Mesothelial cell of epicardium (in vitro differentiated cells): ENCODE measurements around the gene MAGI2. TPM values are rescaled to one million over a fixed set of nuclear protein-coding genes. Genes with fewer than 3 reads are reported as not detected.

Source experiments
- DNase-seq, 2 experiments: peaks; one replicate each; pipeline ENCODE4 v3.0.0; 2021; ENCODE audit warnings: low spot score in 2 of 2; ENCODE audit not compliant: unreplicated experiment in 2 of 2
- H3K27ac Mint-ChIP-seq: 2 replicates; pipeline ENCODE4 v1.8.0; 2021; ENCODE audit warnings: mixed read lengths
- H3K27me3 Mint-ChIP-seq: 2 replicates; pipeline ENCODE4 v1.8.0; 2021; ENCODE audit warnings: low read depth, mixed read lengths
- H3K36me3 Mint-ChIP-seq: 2 replicates; pipeline ENCODE4 v1.8.0; 2021; ENCODE audit warnings: mixed read lengths
- H3K4me1 Mint-ChIP-seq: 2 replicates; pipeline ENCODE4 v1.8.0; 2021; ENCODE audit warnings: mixed read lengths
- H3K4me3 Mint-ChIP-seq: 2 replicates; pipeline ENCODE4 v1.8.0; 2021; ENCODE audit warnings: mild to moderate bottlenecking, moderate library complexity, mixed read lengths
- H3K9me3 Mint-ChIP-seq: 2 replicates; pipeline ENCODE4 v1.8.0; 2021; ENCODE audit warnings: mixed read lengths
- CTCF ChIP-seq: fragments of 200-600 bp; sonication (generic); IDR thresholded peaks from one replicate; pipeline ENCODE4 v1.5.0; 2021; ENCODE audit warnings: antibody characterized with exemption; ENCODE audit not compliant: unreplicated experiment
- total RNA-seq: library from RNA; stranded (reverse); gene quantifications from 3 replicates; pipeline ENCODE4 v1.2.1, GENCODE V29; 2021

The MAGI2 gene
- total RNA-seq, 1 donor from 2014 or later: 38.4 TPM

GRCh38 chr7:78794101-78794500 is 659.4 kb downstream of the MAGI2 start:
- H3K27me3 Mint-ChIP-seq: no peaks in the 10 kb centered on the region
- DNase-seq: no peak

GRCh38 chr7:78792624-78793023 is 660.8 kb downstream of the MAGI2 start:
- TF ChIP-seq CTCF: no peak
- Mint-ChIP-seq H3K27ac (no peak overlapping the region), H3K4me3 (no peak overlapping the region), H3K9me3 (peaks cover 16% of the 10 kb centered on the region), H3K4me1 (peaks cover 2% of the 10 kb centered on the region), H3K36me3 (peaks cover 6% of the 10 kb centered on the region), H3K27me3 (no peaks in the 10 kb centered on the region)
- DNase-seq: no peak

More at GRCh38 chr7:78794101-78794500, 659.4 kb downstream of the MAGI2 start:
- H3K4me1 Mint-ChIP-seq: peaks cover 2% of the 10 kb centered on the region
- H3K36me3 Mint-ChIP-seq: peaks cover 6% of the 10 kb centered on the region
- H3K4me3 Mint-ChIP-seq: no peak overlapping the region
- H3K9me3 Mint-ChIP-seq: peaks cover 16% of the 10 kb centered on the region
- no peak for TF ChIP-seq CTCF
- no peak overlapping the region for H3K27ac Mint-ChIP-seq

- Mint-ChIP-seq H3K27me3 (no peaks in the 10 kb centered on the region), H3K4me3 (no peak overlapping the region), H3K36me3 (peaks cover 6% of the 10 kb centered on the region), H3K9me3 (peaks cover 16% of the 10 kb centered on the region), H3K4me1 (peaks cover 2% of the 10 kb centered on the region), H3K27ac (no peak overlapping the region)
- no peak for DNase-seq
- no peak for TF ChIP-seq CTCF
Measured at GRCh38 chr7:78792006-78792405, 661.5 kb downstream of the MAGI2 start.

GRCh38 chr7:78788464-78788863 is 665.0 kb downstream of the MAGI2 start:
- H3K4me3 Mint-ChIP-seq: no peak overlapping the region
- DNase-seq: no peak
- H3K27ac Mint-ChIP-seq: no peak overlapping the region

GRCh38 chr7:78787854-78788253 is 665.6 kb downstream of the MAGI2 start:
- H3K27me3 Mint-ChIP-seq: no peaks in the 10 kb centered on the region
- H3K4me1 Mint-ChIP-seq: peaks cover 2% of the 10 kb centered on the region
- H3K4me3 Mint-ChIP-seq: no peak overlapping the region
- DNase-seq: no peak
- H3K9me3 Mint-ChIP-seq: no peaks in the 10 kb centered on the region
- no peak for TF ChIP-seq CTCF
- no peak overlapping the region for H3K27ac Mint-ChIP-seq
- H3K36me3 Mint-ChIP-seq: no peaks in the 10 kb centered on the region

More at GRCh38 chr7:78788464-78788863, 665.0 kb downstream of the MAGI2 start:
- Mint-ChIP-seq H3K36me3 (no peaks in the 10 kb centered on the region), H3K27me3 (no peaks in the 10 kb centered on the region), H3K4me1 (peaks cover 2% of the 10 kb centered on the region), H3K9me3 (no peaks in the 10 kb centered on the region)
- no peak for TF ChIP-seq CTCF

- TF ChIP-seq CTCF: no peak
- DNase-seq: no peak
- Mint-ChIP-seq H3K4me3 (no peak overlapping the region), H3K9me3 (no peaks in the 10 kb centered on the region), H3K4me1 (no peaks in the 10 kb centered on the region), H3K36me3 (no peaks in the 10 kb centered on the region), H3K27ac (no peak overlapping the region), H3K27me3 (no peaks in the 10 kb centered on the region)
Measured at GRCh38 chr7:78786055-78786454, 667.4 kb downstream of the MAGI2 start.
